Kidney (tissue), 14 donors: ENCODE data around the gene HMG20B. TPM values are rescaled to one million over a fixed set of nuclear protein-coding genes. Genes with fewer than 3 reads are reported as not detected.
"Not testable (repeated sequence)": the region's sequence is repeated elsewhere in the genome, so short reads cannot be mapped to it uniquely, and the experiment has no call there.

ENCODE experiments used
- DNase-seq, 5 donors: peaks; one replicate each; pipeline ENCODE4 v3.0.0-alpha.2; 2013 to 2020
- FAIRE-seq: peaks from 2 replicates; lab custom pipeline; 2012; peaks lifted over from hg19 to GRCh38; lab: Jason Lieb, UNC
- H3K27ac ChIP-seq, 2 donors: one replicate each; pipeline ENCODE4 v1.7.0; 2013; ENCODE audit warnings: low read depth in 2 of 2, low read length in 2 of 2, inconsistent platforms in 1 of 2
- H3K27me3 ChIP-seq: one replicate; pipeline ENCODE4 v1.7.1; 2013; ENCODE audit warnings: low read length, inconsistent platforms; ENCODE audit not compliant: control insufficient read depth, insufficient read depth
- H3K36me3 ChIP-seq, 3 donors: one replicate each; pipeline versions ENCODE4 v1.7.0 to v1.7.1; 2013; ENCODE audit warnings: low read length in 3 of 3, control low read depth in 1 of 3, inconsistent platforms in 1 of 3; ENCODE audit not compliant: insufficient read depth in 3 of 3, control insufficient read depth in 2 of 3
- H3K4me1 ChIP-seq, 3 donors: one replicate each; pipeline versions ENCODE4 v1.7.0 to v1.7.1; 2013; ENCODE audit warnings: low read length in 3 of 3, inconsistent platforms in 1 of 3, low read depth in 1 of 3; ENCODE audit not compliant: control insufficient read depth in 2 of 3, insufficient read depth in 2 of 3
- H3K4me3 ChIP-seq, 3 donors: one replicate each; pipeline versions ENCODE4 v1.7.0 to v1.8.1; 2013; ENCODE audit warnings: low read length in 3 of 3, control low read depth in 1 of 3, inconsistent platforms in 1 of 3
- H3K9ac ChIP-seq, 3 donors: one replicate each; pipeline versions ENCODE4 v1.7.0 to v1.7.1; 2013; ENCODE audit warnings: low read length in 3 of 3, control low read depth in 1 of 3, inconsistent platforms in 1 of 3
- H3K9me3 ChIP-seq, 3 donors: one replicate each; pipeline versions ENCODE4 v1.7.0 to v1.7.1; 2013; ENCODE audit warnings: low read length in 3 of 3, control low read depth in 1 of 3, inconsistent platforms in 1 of 3; ENCODE audit not compliant: control insufficient read depth in 2 of 3, insufficient read depth in 1 of 3
- intact Hi-C: fragments of 100-400 bp; cut with DNase I; formaldehyde crosslinking; loops from one replicate; pipeline ENCODE4 v1.11.1; 2022
- polyA plus RNA-seq: library from polyadenylated mRNA; stranded (reverse); fragments of 350-450 nt; fragmentation: Illumina TruSeq; extraction: RNeasy Lipid Tissue Mini Kit (QIAGEN cat#74804); gene quantifications from one replicate; pipeline ENCODE4 v1.2.3, GENCODE V29; 2014; ENCODE audit warnings: low read depth, low replicate concordance; ENCODE audit not compliant: insufficient read depth
- total RNA-seq: library from RNA; stranded (reverse); fragmentation: NEBNext Ultra II Directional; extraction: Animal tissue kit (Norgen Biotek cat#: 25700); gene quantifications from one replicate; pipeline ENCODE4 v1.2.1, GENCODE V29; 2021
- TF ChIP-seq, protein P1 (sequence below): IDR thresholded peaks from 3 replicates; pipeline ENCODE4 v1.5.1; 2012; ENCODE audit warnings: mild to moderate bottlenecking, moderate library complexity, borderline replicate concordance; ENCODE audit not compliant: insufficient read depth; ENCODE audit errors: extremely low read depth
- donor health status: control.
- donor health status: control.
- donor health status: control.
- donor health status: control.
- donor health status: control.
- donor health status: DM: yes; HTN: yes; CAD: no.
- donor health status: Normal renal cell carcinoma (clear cell type).

The HMG20B gene
- total and polyA plus RNA-seq, 2 donors from 2014 or later, result 69.7 to 82.6 TPM

DNA sequence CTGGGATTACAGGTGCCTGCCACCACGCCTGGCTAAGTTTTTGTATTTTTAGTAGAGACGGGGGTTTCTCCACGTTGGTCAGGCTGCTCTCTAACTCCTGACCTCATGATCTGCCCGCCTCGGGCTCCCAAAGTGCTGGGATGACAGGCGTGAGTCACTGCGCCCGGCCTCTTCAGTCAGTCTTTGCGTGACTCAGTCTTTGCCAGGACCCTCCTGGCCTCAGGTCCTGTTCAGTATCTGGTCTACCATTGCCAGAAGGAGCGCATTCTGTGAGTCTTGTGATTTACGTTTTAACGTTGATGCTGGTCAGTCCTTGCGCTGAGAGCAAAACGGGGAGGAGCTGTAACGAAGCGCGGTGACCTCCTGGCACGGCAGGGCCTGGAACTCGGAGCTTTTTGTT is 7.6 kb upstream of the HMG20B start:
- Histone ChIP-seq H3K9me3 (no peaks in the 10 kb centered on the region), H3K36me3 (no peaks in the 10 kb centered on the region)
- FAIRE-seq, result no peak

DNA sequence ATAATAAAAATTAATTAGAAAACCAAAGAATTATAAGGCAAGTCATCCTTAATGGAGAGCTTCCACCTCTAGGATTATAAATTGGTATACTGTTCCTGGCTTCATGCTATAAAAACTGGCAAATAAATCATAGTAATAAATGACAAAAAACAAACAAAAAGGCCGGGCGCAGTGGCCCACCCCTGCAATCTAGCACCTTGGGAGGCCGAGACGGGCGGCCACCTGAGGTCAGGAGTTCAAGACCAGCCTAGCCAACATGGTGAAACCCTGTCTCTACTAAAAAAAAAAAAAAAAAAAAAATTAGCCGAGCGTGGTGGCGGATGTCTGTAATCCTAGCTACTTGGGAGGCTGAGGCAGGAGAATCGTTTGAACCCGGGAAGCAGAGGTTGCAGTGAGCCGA is 2.7 kb upstream of the HMG20B start:
- H3K27ac ChIP-seq, H3K36me3 ChIP-seq, intact Hi-C loops, FAIRE-seq, H3K4me3 ChIP-seq, H3K27me3 ChIP-seq, H3K9me3 ChIP-seq, DNase-seq, H3K4me1 ChIP-seq, H3K9ac ChIP-seq: not testable (repeated sequence)

More for the DNA sequence above, 7.6 kb upstream of the HMG20B start:
- no peak overlapping the region for H3K4me3 ChIP-seq
- TF ChIP-seq, protein P1, sequence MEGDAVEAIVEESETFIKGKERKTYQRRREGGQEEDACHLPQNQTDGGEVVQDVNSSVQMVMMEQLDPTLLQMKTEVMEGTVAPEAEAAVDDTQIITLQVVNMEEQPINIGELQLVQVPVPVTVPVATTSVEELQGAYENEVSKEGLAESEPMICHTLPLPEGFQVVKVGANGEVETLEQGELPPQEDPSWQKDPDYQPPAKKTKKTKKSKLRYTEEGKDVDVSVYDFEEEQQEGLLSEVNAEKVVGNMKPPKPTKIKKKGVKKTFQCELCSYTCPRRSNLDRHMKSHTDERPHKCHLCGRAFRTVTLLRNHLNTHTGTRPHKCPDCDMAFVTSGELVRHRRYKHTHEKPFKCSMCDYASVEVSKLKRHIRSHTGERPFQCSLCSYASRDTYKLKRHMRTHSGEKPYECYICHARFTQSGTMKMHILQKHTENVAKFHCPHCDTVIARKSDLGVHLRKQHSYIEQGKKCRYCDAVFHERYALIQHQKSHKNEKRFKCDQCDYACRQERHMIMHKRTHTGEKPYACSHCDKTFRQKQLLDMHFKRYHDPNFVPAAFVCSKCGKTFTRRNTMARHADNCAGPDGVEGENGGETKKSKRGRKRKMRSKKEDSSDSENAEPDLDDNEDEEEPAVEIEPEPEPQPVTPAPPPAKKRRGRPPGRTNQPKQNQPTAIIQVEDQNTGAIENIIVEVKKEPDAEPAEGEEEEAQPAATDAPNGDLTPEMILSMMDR, result no peak
- H3K9ac ChIP-seq, result no peak overlapping the region
- intact Hi-C loops, result no loop called here
- no peak overlapping the region for H3K27ac ChIP-seq
- peak in 1 of 5 donors; percentile 25 for DNase-seq
- no peaks in the 10 kb centered on the region for H3K4me1 ChIP-seq
- H3K27me3 ChIP-seq, result no peaks in the 10 kb centered on the region

DNA sequence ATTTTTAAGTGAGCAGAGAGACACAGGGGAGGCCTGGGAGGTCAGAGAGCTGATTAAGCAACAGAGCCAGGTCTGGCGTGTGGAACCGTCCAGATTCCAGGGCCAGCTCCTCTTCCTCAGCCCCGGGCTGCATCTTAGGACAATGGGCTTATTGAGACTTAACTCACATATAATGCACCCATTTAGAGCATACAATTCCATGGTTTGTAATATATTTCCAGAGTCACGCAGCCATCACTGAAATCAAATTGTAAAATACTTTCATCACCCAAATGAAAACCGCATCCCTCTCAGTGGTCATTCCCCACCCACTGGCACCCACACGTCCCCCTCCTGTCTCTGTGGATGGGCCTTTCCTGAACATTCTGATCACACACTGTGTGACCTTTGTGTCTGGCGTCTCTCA is 2.1 kb upstream of the HMG20B start:
- FAIRE-seq (no peak), DNase-seq (no peak)
- intact Hi-C loops, result no loop called here
- H3K4me1 ChIP-seq, result peaks cover 0 to 4% (median 3%) of the 10 kb centered on the region in 3 donors
- H3K27me3 ChIP-seq, result no peaks in the 10 kb centered on the region
- no peaks in the 10 kb centered on the region for H3K9me3 ChIP-seq
- peaks cover 0 to 2% (median 0%) of the 10 kb centered on the region in 3 donors for H3K36me3 ChIP-seq
- no peak overlapping the region for H3K9ac ChIP-seq
- no peak overlapping the region for H3K4me3 ChIP-seq
- H3K27ac ChIP-seq, result no peak overlapping the region
- TF ChIP-seq, protein P1, result no peak

DNA sequence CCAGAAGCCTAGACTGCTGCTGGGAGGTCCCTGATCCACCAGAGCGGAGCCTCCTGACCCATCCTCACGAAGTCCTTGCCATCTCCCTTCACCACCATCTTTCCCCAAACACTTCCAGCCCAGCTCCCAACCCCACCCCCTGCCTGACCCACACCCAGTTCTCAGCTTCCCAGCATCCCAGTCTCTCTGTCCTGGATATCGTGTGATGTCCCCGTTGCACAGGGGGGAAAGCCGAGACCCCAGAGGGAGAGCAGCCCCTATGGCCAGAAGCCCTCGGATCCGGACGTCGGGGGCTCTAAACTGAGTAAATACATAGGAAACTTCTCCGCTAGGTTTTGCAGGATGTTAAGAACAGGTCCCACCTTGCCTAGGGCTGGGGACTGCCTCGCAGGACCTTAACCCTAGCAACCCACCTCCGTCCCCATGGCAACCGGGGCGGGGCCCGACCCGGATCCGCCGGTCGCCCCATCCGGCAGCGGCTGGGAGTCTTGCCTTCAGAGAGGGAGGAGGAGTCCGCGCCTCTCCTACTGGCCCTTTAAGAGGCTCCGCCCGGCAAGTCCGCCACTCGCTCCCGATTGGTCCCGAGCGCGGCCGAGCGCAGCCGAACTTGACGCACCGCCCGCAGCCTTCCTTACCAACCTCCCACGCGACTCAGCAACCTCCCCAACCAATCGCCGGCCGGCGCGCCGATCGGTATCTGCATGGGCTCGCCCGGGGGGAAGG is 451 bp upstream of the HMG20B start:
- Histone ChIP-seq H3K4me1 (peaks cover 0 to 4% (median 3%) of the 10 kb centered on the region in 3 donors), H3K4me3 (peak overlapping the region; percentile 60 to 74 (median 64)), H3K9me3 (no peaks in the 10 kb centered on the region), H3K36me3 (peaks cover 0 to 2% (median 0%) of the 10 kb centered on the region in 3 donors), H3K27ac (peak overlapping the region in 1 of 2 donors; percentile 37), H3K9ac (peak overlapping the region; percentile 20 to 53 (median 29)), H3K27me3 (no peaks in the 10 kb centered on the region)
- intact Hi-C loops, result no loop called here
- TF ChIP-seq, protein P1, result no peak
- DNase-seq, result peak; percentile 100
- peak; percentile 98 for FAIRE-seq
